Fibroblast of lung (primary cell): ENCODE results near the gene NR2E1. TPM values are rescaled to one million over a fixed set of nuclear protein-coding genes. Genes with fewer than 3 reads are reported as not detected.

Source experiments
- DNase-seq, 2 donors: peaks; one replicate each; pipeline versions ENCODE4 v3.0.0 to v3.0.0-alpha.2; 2010; ENCODE audit warnings: low read depth in 2 of 2
- H2AFZ ChIP-seq: 2 replicates; pipeline ENCODE4 v1.5.1; 2012; ENCODE audit warnings: low read length, control low read depth, inconsistent platforms
- H3K27ac ChIP-seq: 2 replicates; pipeline ENCODE4 v1.5.1; 2011; ENCODE audit warnings: low read length, control low read depth; ENCODE audit not compliant: insufficient read depth
- H3K27me3 ChIP-seq: 2 replicates; pipeline ENCODE4 v1.5.1; 2011; ENCODE audit warnings: mild to moderate bottlenecking, low read length; ENCODE audit not compliant: control insufficient read depth, insufficient read depth
- H3K36me3 ChIP-seq: 2 replicates; pipeline ENCODE4 v1.5.1; 2011; ENCODE audit warnings: low read length; ENCODE audit not compliant: control insufficient read depth, insufficient read depth
- H3K4me1 ChIP-seq: 2 replicates; pipeline ENCODE4 v1.5.1; 2011; ENCODE audit warnings: low read length; ENCODE audit not compliant: control insufficient read depth, insufficient read depth; ENCODE audit errors: extremely low read depth
- H3K4me2 ChIP-seq: 2 replicates; pipeline ENCODE4 v1.5.1; 2011; ENCODE audit warnings: low read length, control low read depth; ENCODE audit not compliant: insufficient read depth; ENCODE audit errors: extremely low read depth
- H3K4me3 ChIP-seq, 4 experiments: fragments of 200-600 bp in 1 of 4; sonication (generic) in 1 of 4; replicated peaks in 1 of 4; 2 replicates each; pipeline ENCODE4 v1.5.1; 2011 to 2016; ENCODE audit warnings: low read length in 4 of 4, low read depth in 3 of 4, mild to moderate bottlenecking in 3 of 4, control low read depth in 2 of 4, inconsistent platforms in 1 of 4, mixed read lengths in 1 of 4; ENCODE audit not compliant: insufficient read depth in 1 of 4; ENCODE audit errors: control extremely low read depth in 1 of 4
- H3K79me2 ChIP-seq: 2 replicates; pipeline ENCODE4 v1.5.1; 2012; ENCODE audit warnings: mild to moderate bottlenecking, low read length, inconsistent platforms; ENCODE audit not compliant: control insufficient read depth, insufficient read depth
- H3K9ac ChIP-seq: 2 replicates; pipeline ENCODE4 v1.5.1; 2011; ENCODE audit warnings: mild to moderate bottlenecking, low read length, control low read depth; ENCODE audit not compliant: insufficient read depth
- H3K9me3 ChIP-seq: 2 replicates; pipeline ENCODE4 v1.5.1; 2012; ENCODE audit warnings: low read depth, low read length; ENCODE audit not compliant: control insufficient read depth, insufficient read depth
- H4K20me1 ChIP-seq: 2 replicates; pipeline ENCODE4 v1.5.1; 2011; ENCODE audit warnings: low read length; ENCODE audit not compliant: control insufficient read depth, insufficient read depth; ENCODE audit errors: extremely low read depth
- CTCF ChIP-seq, 2 donors: IDR thresholded peaks in 1 of 2; conservative IDR thresholded peaks in 1 of 2; 1 replicate in 1 of 2; 2 replicates in 1 of 2; pipeline ENCODE4 v1.5.1; 2011 to 2012; ENCODE audit warnings: low read length in 2 of 2, control low read depth in 1 of 2, inconsistent platforms in 1 of 2, low read depth in 1 of 2, mild to moderate bottlenecking in 1 of 2
- EZH2 ChIP-seq: IDR thresholded peaks from 2 replicates; pipeline ENCODE4 v1.5.1; 2012; ENCODE audit warnings: low read length, control low read depth, mild to moderate bottlenecking; ENCODE audit errors: missing control alignments
- polyA minus RNA-seq: library from RNA; depleted of rRNA, polyadenylated mRNA; stranded (reverse); fragments of >200 nt; gene quantifications from 2 replicates; pipeline ENCODE4 v1.2.3, GENCODE V29; 2011; ENCODE audit warnings: low replicate concordance
- polyA plus RNA-seq, 2 donors: library from polyadenylated mRNA; depleted of rRNA in 1 of 2; stranded (reverse) in 1 of 2; unstranded in 1 of 2; fragments of >200 nt; gene quantifications; 2 replicates each; pipeline ENCODE4 v1.2.1, GENCODE V29; 2011 to 2012; ENCODE audit warnings: missing spikeins in 1 of 2
- total RNA-seq: library from RNA; depleted of rRNA; stranded (reverse); fragments of >200 nt; gene quantifications from 2 replicates; pipeline ENCODE4 v1.2.1, GENCODE V29; 2014

NR2E1 gene
- not detected in 2 replicates for total RNA-seq
- polyA plus RNA-seq, result not detected in 2 replicates
- polyA plus RNA-seq (2012), result not detected in 2 replicates
- not detected in 2 replicates for polyA minus RNA-seq

GRCh38 chr6:108165714-108166663 lies at the start of gene NR2E1:
Gene NR2E1, plus strand, starts transcription at chr6:108166022. Its CDS starts 744 bp downstream, at chr6:108166766.
- H2AFZ ChIP-seq, result no peak within 1 kb of the TSS
- TF ChIP-seq EZH2, result peak; percentile 76
- TF ChIP-seq CTCF (conservative IDR thresholded peaks at IDR 0.05 in 1 of 2, IDR thresholded peaks at IDR 0.05 in 1 of 2; ENCODE audit: low read depth in 1 of 2, low read length in 2 of 2), result no peak
- no peaks in the 10 kb centered on the region for H4K20me1 ChIP-seq
- H3K27ac ChIP-seq, result no peak within 1 kb of the TSS
- no peak within 1 kb of the TSS for H3K4me3 ChIP-seq
- peak; percentile 14 to 21 for DNase-seq
- H3K79me2 ChIP-seq, result no peaks in the 10 kb centered on the region
- no peak within 1 kb of the TSS for H3K9ac ChIP-seq
- H3K4me1 ChIP-seq, result no peaks in the 10 kb centered on the region
- no peaks in the 10 kb centered on the region for H3K36me3 ChIP-seq
- no peaks in the 10 kb centered on the region for H3K9me3 ChIP-seq
- peaks cover 94% of the 10 kb centered on the region for H3K27me3 ChIP-seq
- H3K4me2 ChIP-seq, result peak within 1 kb of the TSS; percentile 15

GRCh38 chr6:108116546-108117426 lies 49.0 kb upstream of the NR2E1 start:
- Histone ChIP-seq H3K9ac (no peak overlapping the region), H3K4me1 (no peaks in the 10 kb centered on the region), H2AFZ (no peak overlapping the region), H3K27ac (no peak overlapping the region), H3K4me3 (peak overlapping the region in 2 of 4 experiments; percentile 0 to 61), H3K9me3 (no peaks in the 10 kb centered on the region), H3K27me3 (peaks cover 68% of the 10 kb centered on the region), H3K36me3 (no peaks in the 10 kb centered on the region), H3K4me2 (peak overlapping the region; percentile 69), H4K20me1 (no peaks in the 10 kb centered on the region), H3K79me2 (no peaks in the 10 kb centered on the region)
- TF ChIP-seq CTCF (conservative IDR thresholded peaks at IDR 0.05 in 1 of 2, IDR thresholded peaks at IDR 0.05 in 1 of 2; ENCODE audit: low read depth in 1 of 2, low read length in 2 of 2), result no peak
- TF ChIP-seq EZH2, result peak; percentile 83
- no peak for DNase-seq
